Measurements from ENCODE around the gene CDT1.

The CDT1 gene

DNA sequence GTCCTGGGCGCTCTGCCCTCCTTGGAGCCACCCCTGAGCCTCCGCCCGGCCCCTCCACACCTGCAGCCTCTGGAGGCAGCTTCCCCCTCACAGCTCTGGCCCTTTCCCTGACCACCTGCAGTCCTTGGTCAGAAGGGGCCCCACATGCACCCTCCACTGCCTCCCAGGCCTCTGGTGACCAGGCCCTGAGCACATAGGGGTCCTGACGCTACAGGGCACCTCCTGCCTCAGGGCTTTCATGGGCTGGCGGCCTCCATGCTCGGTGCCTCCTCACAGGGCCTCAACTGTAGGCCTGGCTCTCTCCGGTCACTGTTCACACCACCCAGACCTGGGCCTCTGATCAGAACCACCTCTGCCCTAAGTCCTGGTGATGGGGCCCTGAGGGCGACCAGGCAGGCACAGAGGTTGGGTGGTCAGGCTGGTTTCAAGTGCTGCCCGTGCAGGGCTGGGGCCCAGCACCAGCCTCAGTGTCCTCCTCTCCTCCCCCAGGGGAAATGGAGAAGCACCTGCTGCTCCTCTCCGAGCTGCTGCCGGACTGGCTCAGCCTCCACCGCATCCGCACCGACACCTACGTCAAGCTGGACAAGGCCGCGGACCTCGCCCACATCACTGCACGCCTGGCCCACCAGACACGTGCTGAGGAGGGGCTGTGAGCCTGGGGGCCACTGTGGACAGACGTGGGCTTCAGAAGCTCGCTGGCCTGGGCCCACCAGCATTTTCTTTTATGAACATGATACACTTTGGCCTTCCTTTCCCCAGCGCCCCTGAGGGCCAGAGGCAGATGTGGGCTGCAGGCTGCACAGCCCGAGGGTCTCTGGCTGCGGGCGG lies 4.3 kb downstream of the CDT1 start:
- Histone ChIP-seq H3K9ac (ENCODE audit: low read length) (no peak overlapping the region), H3K27me3 (ENCODE audit: insufficient read depth, low read length, poor library complexity) (no peaks in the 10 kb centered on the region), H3K4me2 (ENCODE audit: low read length) (no peak overlapping the region), H3K79me1 (ENCODE audit: low read length) (peaks cover 12% of the 10 kb centered on the region), H3K4ac (ENCODE audit: low read depth, low read length) (no peak overlapping the region), H3K4me1 (ENCODE audit: control insufficient read depth, low read depth, low read length) (no peaks in the 10 kb centered on the region), H2AK5ac (ENCODE audit: low read length) (no peak overlapping the region), H3K56ac (ENCODE audit: low read length) (no peak overlapping the region), H2BK15ac (replicated peaks; ENCODE audit: low read depth) (no peak overlapping the region), H3K23ac (ENCODE audit: low read length) (no peak overlapping the region), H3K4me3 (ENCODE audit: low read length) (no peak overlapping the region), H3K36me3 (ENCODE audit: control insufficient read depth, insufficient read depth, low read length) (peaks cover 20% of the 10 kb centered on the region), H4K8ac (ENCODE audit: low read depth, low read length) (no peak overlapping the region), H2BK5ac (ENCODE audit: low read length) (no peak overlapping the region), H3K27ac (ENCODE audit: low read depth, low read length) (no peak overlapping the region), H2BK120ac (ENCODE audit: low read depth, low read length) (no peak overlapping the region), H3K79me2 (ENCODE audit: control insufficient read depth, insufficient read depth, low read length) (peaks cover 31% of the 10 kb centered on the region), H4K5ac (ENCODE audit: low read length) (no peak overlapping the region), H3K18ac (ENCODE audit: low read length) (no peak overlapping the region)
- no CpG with 5 or more reads among the region's 26 CpGs for WGBS (ENCODE audit: extremely low coverage, insufficient coverage, low lambda C conversion rate)
- no peak for DNase-seq

DNA sequence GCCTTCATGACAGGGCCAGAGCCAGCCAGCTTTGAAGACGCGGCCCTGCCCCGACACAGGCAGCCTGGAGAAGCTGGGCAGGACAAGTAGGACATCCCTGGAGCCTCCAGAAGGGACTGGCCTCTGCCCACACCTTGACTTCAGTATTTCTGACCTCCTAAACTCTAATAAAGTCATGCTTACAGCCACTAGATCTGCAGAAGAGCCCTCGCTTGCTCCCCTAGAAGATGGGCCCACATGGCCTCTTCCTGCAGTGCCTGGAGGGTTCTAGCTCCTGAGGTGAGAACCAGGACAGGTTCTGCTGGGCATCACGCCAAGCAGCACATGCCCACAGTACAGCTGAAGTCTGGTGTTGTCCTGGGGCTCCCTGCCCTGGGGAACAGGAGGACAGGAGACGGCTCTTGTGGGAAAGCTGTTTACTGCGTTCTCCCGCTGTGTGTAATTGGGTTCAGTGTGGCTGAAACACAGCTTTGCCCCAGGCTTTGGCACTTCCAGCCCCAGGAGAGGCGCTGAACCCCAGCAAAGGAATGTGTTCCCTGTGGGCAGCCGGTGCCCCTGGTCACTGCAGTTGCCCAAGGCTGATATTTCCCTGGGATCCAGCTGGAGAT lies 5.6 kb downstream of the CDT1 start:
- DNase-seq, result no peak
- Histone ChIP-seq H3K36me3 (ENCODE audit: control insufficient read depth, insufficient read depth, low read length) (peaks cover 20% of the 10 kb centered on the region), H3K4me1 (ENCODE audit: control insufficient read depth, low read depth, low read length) (no peaks in the 10 kb centered on the region), H2BK15ac (replicated peaks; ENCODE audit: low read depth) (no peak overlapping the region), H3K27ac (ENCODE audit: low read depth, low read length) (no peak overlapping the region), H3K4me3 (ENCODE audit: low read length) (no peak overlapping the region), H3K4me2 (ENCODE audit: low read length) (no peak overlapping the region), H3K79me2 (ENCODE audit: control insufficient read depth, insufficient read depth, low read length) (peaks cover 29% of the 10 kb centered on the region), H3K9ac (ENCODE audit: low read length) (no peak overlapping the region), H3K56ac (ENCODE audit: low read length) (no peak overlapping the region), H3K27me3 (ENCODE audit: insufficient read depth, low read length, poor library complexity) (no peaks in the 10 kb centered on the region), H2BK5ac (ENCODE audit: low read length) (no peak overlapping the region), H2BK120ac (ENCODE audit: low read depth, low read length) (no peak overlapping the region), H2AK5ac (ENCODE audit: low read length) (no peak overlapping the region), H3K4ac (ENCODE audit: low read depth, low read length) (no peak overlapping the region), H3K18ac (ENCODE audit: low read length) (no peak overlapping the region), H3K79me1 (ENCODE audit: low read length) (peaks cover 12% of the 10 kb centered on the region), H3K23ac (ENCODE audit: low read length) (no peak overlapping the region), H4K8ac (ENCODE audit: low read depth, low read length) (no peak overlapping the region), H4K5ac (ENCODE audit: low read length) (no peak overlapping the region)
- WGBS (ENCODE audit: extremely low coverage, insufficient coverage, low lambda C conversion rate), result no CpG with 5 or more reads among the region's 10 CpGs

DNA sequence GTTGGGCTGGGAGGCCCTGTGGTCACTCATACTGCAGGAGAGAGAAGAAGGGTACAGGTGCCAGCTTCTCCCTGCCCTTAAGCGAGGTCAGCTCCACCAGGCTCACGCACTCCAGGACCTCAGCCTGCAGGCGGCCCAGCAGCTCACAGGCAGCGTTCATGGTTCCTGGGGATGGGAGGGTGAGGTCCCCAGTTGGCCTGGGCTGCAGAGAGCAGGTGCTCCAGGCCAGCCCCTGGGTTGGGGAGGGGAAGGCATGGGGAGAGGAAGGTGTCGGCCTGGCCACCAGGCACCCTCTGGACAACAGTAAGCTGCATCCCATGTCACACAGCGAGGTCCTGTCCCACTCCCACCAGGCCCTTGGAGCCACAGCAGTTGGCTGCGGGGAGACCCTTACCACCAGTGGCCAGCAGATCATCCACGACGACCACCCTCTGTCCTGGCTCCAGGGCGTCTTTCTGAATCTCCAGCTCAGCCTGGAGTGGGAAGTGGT lies 6.1 kb downstream of the CDT1 start:
- Histone ChIP-seq H3K56ac (ENCODE audit: low read length) (no peak overlapping the region), H3K4me1 (ENCODE audit: control insufficient read depth, low read depth, low read length) (no peaks in the 10 kb centered on the region), H3K4me3 (ENCODE audit: low read length) (no peak overlapping the region), H3K18ac (ENCODE audit: low read length) (no peak overlapping the region), H3K4me2 (ENCODE audit: low read length) (no peak overlapping the region), H3K4ac (ENCODE audit: low read depth, low read length) (no peak overlapping the region), H3K79me1 (ENCODE audit: low read length) (peaks cover 11% of the 10 kb centered on the region), H4K8ac (ENCODE audit: low read depth, low read length) (no peak overlapping the region), H3K79me2 (ENCODE audit: control insufficient read depth, insufficient read depth, low read length) (peaks cover 24% of the 10 kb centered on the region), H2BK5ac (ENCODE audit: low read length) (no peak overlapping the region), H3K9ac (ENCODE audit: low read length) (peak overlapping the region; percentile 97), H3K27ac (ENCODE audit: low read depth, low read length) (no peak overlapping the region), H4K5ac (ENCODE audit: low read length) (no peak overlapping the region), H2AK5ac (ENCODE audit: low read length) (no peak overlapping the region), H2BK120ac (ENCODE audit: low read depth, low read length) (no peak overlapping the region), H3K36me3 (ENCODE audit: control insufficient read depth, insufficient read depth, low read length) (peaks cover 20% of the 10 kb centered on the region), H3K23ac (ENCODE audit: low read length) (no peak overlapping the region), H3K27me3 (ENCODE audit: insufficient read depth, low read length, poor library complexity) (no peaks in the 10 kb centered on the region), H2BK15ac (replicated peaks; ENCODE audit: low read depth) (no peak overlapping the region)
- no peak for DNase-seq
- no CpG with 5 or more reads among the region's 10 CpGs for WGBS (ENCODE audit: extremely low coverage, insufficient coverage, low lambda C conversion rate)

DNA sequence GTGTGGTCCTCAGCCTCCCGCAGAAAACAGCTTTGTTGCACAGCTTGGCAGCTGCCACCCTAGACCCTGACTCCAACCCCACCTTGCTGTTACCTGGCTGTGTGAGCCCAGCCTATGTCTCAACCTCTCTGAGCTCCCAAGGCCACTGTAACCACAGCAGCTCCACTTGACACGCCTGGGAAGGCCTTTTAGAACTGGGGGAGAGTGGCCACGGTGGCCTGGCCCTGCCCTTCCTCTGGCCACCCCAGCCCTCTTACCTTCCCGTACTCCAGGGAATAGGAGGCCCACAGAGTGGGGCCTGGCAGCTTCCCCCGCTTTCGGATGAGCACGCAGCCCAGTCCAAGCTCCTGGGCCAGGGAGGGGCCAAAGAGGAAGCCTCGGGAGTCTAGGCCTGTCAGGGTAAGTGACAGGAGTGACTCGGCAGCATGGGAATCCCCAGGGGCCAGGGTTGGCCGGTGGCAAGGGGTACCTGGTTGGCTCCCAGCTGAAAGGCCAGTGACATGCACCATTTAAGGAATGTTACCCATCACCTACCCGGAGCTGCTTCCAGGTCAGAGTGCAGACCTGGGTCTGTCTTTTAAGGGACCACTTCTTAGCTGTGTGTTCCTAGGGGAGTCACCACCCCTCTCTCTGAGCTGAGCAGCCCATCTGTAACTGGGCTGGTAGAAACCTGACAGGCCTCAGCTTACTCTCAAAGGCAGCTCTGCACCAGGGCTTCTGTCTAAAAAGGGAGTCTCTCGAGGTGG lies 6.8 kb downstream of the CDT1 start:
- peaks cover 20% of the 10 kb centered on the region for H3K36me3 ChIP-seq (ENCODE audit: control insufficient read depth, insufficient read depth, low read length)
- WGBS (ENCODE audit: extremely low coverage, insufficient coverage, low lambda C conversion rate), result no CpG with 5 or more reads among the region's 12 CpGs
- no peak overlapping the region for H3K27ac ChIP-seq (ENCODE audit: low read depth, low read length)
- H2BK120ac ChIP-seq (ENCODE audit: low read depth, low read length), result no peak overlapping the region
- no peak overlapping the region for H2BK15ac ChIP-seq (replicated peaks; ENCODE audit: low read depth)
- H3K4me3 ChIP-seq (ENCODE audit: low read length), result peak overlapping the region; percentile 90
- H3K79me2 ChIP-seq (ENCODE audit: control insufficient read depth, insufficient read depth, low read length), result peaks cover 19% of the 10 kb centered on the region
- H3K23ac ChIP-seq (ENCODE audit: low read length), result no peak overlapping the region
- no peak overlapping the region for H3K4ac ChIP-seq (ENCODE audit: low read depth, low read length)
- H3K18ac ChIP-seq (ENCODE audit: low read length), result no peak overlapping the region
- no peak overlapping the region for H4K8ac ChIP-seq (ENCODE audit: low read depth, low read length)
- peak; percentile 71 for DNase-seq
- H2AK5ac ChIP-seq (ENCODE audit: low read length), result no peak overlapping the region
- peaks cover 7% of the 10 kb centered on the region for H3K79me1 ChIP-seq (ENCODE audit: low read length)
- H4K5ac ChIP-seq (ENCODE audit: low read length), result no peak overlapping the region
- H3K4me2 ChIP-seq (ENCODE audit: low read length), result peak overlapping the region; percentile 98
- no peak overlapping the region for H2BK5ac ChIP-seq (ENCODE audit: low read length)
- no peaks in the 10 kb centered on the region for H3K27me3 ChIP-seq (ENCODE audit: insufficient read depth, low read length, poor library complexity)
- H3K9ac ChIP-seq (ENCODE audit: low read length), result peak overlapping the region; percentile 97
- H3K4me1 ChIP-seq (ENCODE audit: control insufficient read depth, low read depth, low read length), result no peaks in the 10 kb centered on the region
- H3K56ac ChIP-seq (ENCODE audit: low read length), result peak overlapping the region; percentile 97

DNA sequence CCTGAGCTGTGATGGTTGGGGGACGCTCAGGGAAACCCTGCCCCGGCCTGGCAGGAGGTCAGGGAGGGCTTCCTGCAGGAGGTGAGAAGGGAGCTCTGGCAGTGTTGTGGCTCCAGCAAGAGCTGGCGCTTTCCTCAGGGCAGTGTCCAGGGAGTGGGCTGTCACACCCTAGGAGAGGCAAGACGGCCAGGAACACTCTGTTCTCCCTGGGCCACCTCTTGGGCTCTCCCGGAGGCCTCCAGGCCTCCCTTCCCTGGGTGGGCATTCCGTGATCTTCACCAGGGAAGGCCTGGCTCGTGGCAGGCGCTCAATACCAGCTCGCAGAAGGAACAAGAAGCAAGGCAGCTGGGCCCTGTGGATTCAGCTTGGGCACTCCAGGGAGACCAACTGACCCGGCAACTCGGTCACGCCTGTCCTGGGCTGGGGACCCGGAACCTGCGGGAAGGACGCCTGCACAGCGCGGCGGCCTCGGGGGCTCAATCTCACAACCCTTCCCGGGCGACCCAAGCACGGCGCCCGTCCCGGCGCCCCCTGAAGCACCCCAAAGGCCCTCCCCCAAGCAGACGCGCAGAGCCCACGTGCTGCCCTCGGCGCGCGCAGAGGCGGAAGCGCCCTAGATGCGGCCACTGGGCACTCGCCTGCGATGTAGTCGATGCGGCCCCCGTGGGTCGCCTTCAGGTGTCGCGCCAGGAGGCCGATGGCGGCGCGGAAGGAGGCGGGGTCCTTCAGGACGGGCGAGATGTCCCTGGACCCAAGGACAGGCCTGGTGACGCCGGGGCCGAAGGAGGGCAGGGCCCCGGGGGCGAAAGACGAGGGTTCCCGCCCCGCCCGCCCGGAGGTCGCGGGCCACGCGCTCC lies 7.6 kb downstream of the CDT1 start:
- peak overlapping the region; percentile 97 for H3K56ac ChIP-seq (ENCODE audit: low read length)
- H2AK5ac ChIP-seq (ENCODE audit: low read length), result peak overlapping the region; percentile 74
- H3K9ac ChIP-seq (ENCODE audit: low read length), result peak overlapping the region; percentile 97
- peak; percentile 57 for DNase-seq
- H4K5ac ChIP-seq (ENCODE audit: low read length), result no peak overlapping the region
- no peak overlapping the region for H4K8ac ChIP-seq (ENCODE audit: low read depth, low read length)
- H3K36me3 ChIP-seq (ENCODE audit: control insufficient read depth, insufficient read depth, low read length), result peaks cover 20% of the 10 kb centered on the region
- WGBS (ENCODE audit: extremely low coverage, insufficient coverage, low lambda C conversion rate), result no CpG with 5 or more reads among the region's 65 CpGs
- peak overlapping the region; percentile 62 for H3K4ac ChIP-seq (ENCODE audit: low read depth, low read length)
- H3K79me2 ChIP-seq (ENCODE audit: control insufficient read depth, insufficient read depth, low read length), result peaks cover 19% of the 10 kb centered on the region
- no peak overlapping the region for H2BK15ac ChIP-seq (replicated peaks; ENCODE audit: low read depth)
- H3K27me3 ChIP-seq (ENCODE audit: insufficient read depth, low read length, poor library complexity), result no peaks in the 10 kb centered on the region
- H3K79me1 ChIP-seq (ENCODE audit: low read length), result peaks cover 6% of the 10 kb centered on the region
- H3K23ac ChIP-seq (ENCODE audit: low read length), result peak overlapping the region; percentile 97
- H3K4me2 ChIP-seq (ENCODE audit: low read length), result peak overlapping the region; percentile 98
- peak overlapping the region; percentile 87 for H2BK5ac ChIP-seq (ENCODE audit: low read length)
- peak overlapping the region; percentile 7 for H3K27ac ChIP-seq (ENCODE audit: low read depth, low read length)
- H3K18ac ChIP-seq (ENCODE audit: low read length), result peak overlapping the region; percentile 85
- H3K4me3 ChIP-seq (ENCODE audit: low read length), result peak overlapping the region; percentile 90
- peak overlapping the region; percentile 39 for H2BK120ac ChIP-seq (ENCODE audit: low read depth, low read length)
- no peaks in the 10 kb centered on the region for H3K4me1 ChIP-seq (ENCODE audit: control insufficient read depth, low read depth, low read length)
